ENCODE measurements around the gene KNCN. TPM values are rescaled to one million over a fixed set of nuclear protein-coding genes. Genes with fewer than 3 reads are reported as not detected.
A peak's percentile ranks its signal among the peaks of the same experiment; 100 is the strongest.

The KNCN gene
- total RNA-seq, 2 donors from 2014 or later, result not detected

- no peak for TF ChIP-seq CTCF (IDR thresholded peaks at IDR 0.05)
- no peak overlapping the region for H3K27ac ChIP-seq
- no peaks in the 10 kb centered on the region for H3K36me3 ChIP-seq
- ATAC-seq (ENCODE audit: insufficient number of reproducible peaks, low FRiP score, low read depth) (no peak), DNase-seq (ENCODE audit: low spot score) (no peak)
- H3K4me1 ChIP-seq (ENCODE audit: control insufficient read depth in 1 of 2, low read depth in 2 of 2), result no peaks in the 10 kb centered on the region
- H3K4me3 ChIP-seq, result no peak overlapping the region
- H3K27me3 ChIP-seq (replicated peaks; ENCODE audit: insufficient read depth), result no peaks in the 10 kb centered on the region
- no peaks in the 10 kb centered on the region for H3K9me3 ChIP-seq
Measured at GRCh38 chr1:46549697-46550681, 1.5 kb downstream of the KNCN start.

- Histone ChIP-seq H3K27ac (no peak overlapping the region), H3K4me3 (no peak overlapping the region), H3K27me3 (replicated peaks; ENCODE audit: insufficient read depth) (no peaks in the 10 kb centered on the region), H3K36me3 (no peaks in the 10 kb centered on the region), H3K4me1 (ENCODE audit: control insufficient read depth in 1 of 2, low read depth in 2 of 2) (peaks cover 0 to 9% of the 10 kb centered on the region in 2 donors), H3K9me3 (no peaks in the 10 kb centered on the region)
- DNase-seq (ENCODE audit: low spot score), result no peak
- peak; percentile 41 for TF ChIP-seq CTCF (IDR thresholded peaks at IDR 0.05)
- ATAC-seq (ENCODE audit: insufficient number of reproducible peaks, low FRiP score, low read depth), result no peak
Measured at GRCh38 chr1:46547481-46548383, 3.7 kb downstream of the KNCN start.

DNA sequence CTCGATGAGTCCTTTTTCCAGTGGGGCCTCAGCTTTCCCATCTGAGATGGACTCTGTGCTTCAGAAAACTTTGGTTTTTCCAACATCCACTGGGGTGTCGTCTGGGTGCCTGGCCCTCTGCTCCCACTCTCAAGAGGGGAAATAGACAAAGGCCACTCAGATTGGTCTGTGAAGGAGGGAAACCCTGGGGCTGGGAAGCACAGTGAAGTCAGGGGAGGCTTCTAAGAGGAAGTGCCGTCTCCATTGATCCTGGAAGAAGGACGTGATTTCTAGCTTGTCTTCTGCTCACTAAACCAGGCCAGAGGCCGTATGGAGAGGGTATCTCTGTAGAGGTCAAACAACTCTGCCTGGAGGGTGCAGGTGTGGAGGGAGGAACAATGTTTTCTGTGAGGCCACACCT is 5.2 kb downstream of the KNCN start:
- no peak for TF ChIP-seq CTCF (IDR thresholded peaks at IDR 0.05)
- no peaks in the 10 kb centered on the region for H3K27me3 ChIP-seq (replicated peaks; ENCODE audit: insufficient read depth)
- H3K36me3 ChIP-seq, result no peaks in the 10 kb centered on the region
- H3K4me1 ChIP-seq (ENCODE audit: control insufficient read depth in 1 of 2, low read depth in 2 of 2), result peaks cover 0 to 9% of the 10 kb centered on the region in 2 donors
- ATAC-seq (ENCODE audit: insufficient number of reproducible peaks, low FRiP score, low read depth) (no peak), DNase-seq (ENCODE audit: low spot score) (no peak)
- H3K4me3 ChIP-seq, result no peak overlapping the region
- no peak overlapping the region for H3K27ac ChIP-seq
- no peaks in the 10 kb centered on the region for H3K9me3 ChIP-seq

- ATAC-seq (ENCODE audit: insufficient number of reproducible peaks, low FRiP score, low read depth) (no peak), DNase-seq (ENCODE audit: low spot score) (no peak)
- Histone ChIP-seq H3K36me3 (no peaks in the 10 kb centered on the region), H3K27me3 (replicated peaks; ENCODE audit: insufficient read depth) (no peaks in the 10 kb centered on the region), H3K4me1 (ENCODE audit: control insufficient read depth in 1 of 2, low read depth in 2 of 2) (peaks cover 0 to 9% of the 10 kb centered on the region in 2 donors), H3K27ac (no peak overlapping the region), H3K4me3 (no peak overlapping the region), H3K9me3 (no peaks in the 10 kb centered on the region)
- no peak for TF ChIP-seq CTCF (IDR thresholded peaks at IDR 0.05)
Measured at GRCh38 chr1:46545784-46546183, 5.7 kb downstream of the KNCN start.

Measured in thoracic aorta (tissue), 2 donors.